ENCODE data around the gene HBS1L. TPM values are rescaled to one million over a fixed set of nuclear protein-coding genes. Genes with fewer than 3 reads are reported as not detected.

Gene HBS1L
- total and polyA plus RNA-seq, 9 of the 15 experiments (the other 6 are each of a cell fraction or from before 2014, with no cell fraction given), result 101 to 199 (median 145) TPM

GRCh38 chr6:135084001-135084915, 29.6 kb upstream of the HBS1L start (continued):
- peak; percentile 69; the same call in 1 of the 2 replicates for TF ChIP-seq TOE1 (IDR thresholded peaks at IDR 0.05; ENCODE audit: borderline replicate concordance)
- no peak for TF ChIP-seq TOE1 (CRISPR knock-in tag; IDR thresholded peaks at IDR 0.05; ENCODE audit: borderline replicate concordance, low read depth)
- TF ChIP-seq TBL1XR1 (IDR thresholded peaks at IDR 0.05; ENCODE audit: low read length in 2 of 2), result peak in 1 of 2 experiments; percentile 87; a peak in 2 of 4 replicates
- peak; percentile 71 to 93; a peak in 3 of 4 replicates for TF ChIP-seq TRIM24 (IDR thresholded peaks at IDR 0.05)
- TF ChIP-seq GMEB1 (CRISPR knock-in tag; IDR thresholded peaks at IDR 0.05), result peak; percentile 18; the same call in 1 of the 2 replicates
- TF ChIP-seq CGGBP1 (CRISPR knock-in tag; IDR thresholded peaks at IDR 0.05), result no peak
- 0 out of 2 replicates have a peak, but pooled peaks have one; percentile 3 for TF ChIP-seq ZBTB40 (IDR thresholded peaks at IDR 0.05)
- TF ChIP-seq ZBTB40 (CRISPR knock-in tag; IDR thresholded peaks at IDR 0.05), result no peak
- TF ChIP-seq HLTF (IDR thresholded peaks at IDR 0.05), result no peak
- no peak for TF ChIP-seq THRAP3 (IDR thresholded peaks at IDR 0.05; ENCODE audit: borderline replicate concordance)
- TF ChIP-seq DNMT1 (IDR thresholded peaks at IDR 0.05), result no peak
- TF ChIP-seq SFPQ (IDR thresholded peaks at IDR 0.05; ENCODE audit: low read depth, low read length), result no peak
- no peak for TF ChIP-seq FOXJ3 (CRISPR knock-in tag; IDR thresholded peaks at IDR 0.05)
- no peak for TF ChIP-seq TAF15 (IDR thresholded peaks at IDR 0.05; ENCODE audit: low read depth, low read length)
